Endothelial cell of umbilical vein (primary cell): ENCODE results near the gene SLC12A1.

Experiments
- POLR2A ChIP-seq: IDR thresholded peaks from 2 replicates; pipeline ENCODE4 v1.6.1; 2012; ENCODE audit warnings: low read depth, mild to moderate bottlenecking, control low read depth, low read length
- POLR2AphosphoS5 ChIP-seq: IDR thresholded peaks from 2 replicates; pipeline ENCODE4 v1.6.1; 2012; ENCODE audit warnings: low read depth, mild to moderate bottlenecking, control low read depth, low read length, moderate library complexity; ENCODE audit not compliant: insufficient read depth
- TF ChIP-seq, protein P1 (sequence below), 2 donors: IDR thresholded peaks; 1 replicate in 1 of 2; 2 replicates in 1 of 2; pipeline ENCODE4 v1.5.1; 2011; ENCODE audit warnings: low read length in 2 of 2, mild to moderate bottlenecking in 2 of 2, moderate library complexity in 2 of 2, control low read depth in 1 of 2, inconsistent platforms in 1 of 2, low read depth in 1 of 2; ENCODE audit not compliant: insufficient read depth in 1 of 2; ENCODE audit errors: extremely low read depth in 1 of 2

DNA sequence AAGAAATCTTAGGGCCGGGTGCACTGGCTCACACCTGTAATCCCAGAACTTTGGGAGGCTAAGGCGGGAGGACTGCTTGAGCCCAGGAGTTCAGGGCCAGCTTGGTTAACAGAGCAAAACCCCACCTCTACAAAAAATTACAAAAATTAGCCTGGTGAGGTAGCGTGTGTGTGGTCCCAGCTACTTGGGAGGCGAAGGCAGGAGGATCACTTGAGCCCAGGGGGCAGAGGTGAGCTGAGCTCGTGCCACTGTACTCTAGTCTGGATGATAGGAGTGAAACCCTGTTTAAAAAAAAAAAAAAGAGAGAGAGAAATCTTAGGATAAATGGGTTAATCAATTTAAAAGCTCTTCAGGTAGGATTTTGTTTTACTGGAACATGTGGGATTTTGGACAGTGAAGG is 93.9 kb downstream of the SLC12A1 start:
- TF ChIP-seq, protein P1, sequence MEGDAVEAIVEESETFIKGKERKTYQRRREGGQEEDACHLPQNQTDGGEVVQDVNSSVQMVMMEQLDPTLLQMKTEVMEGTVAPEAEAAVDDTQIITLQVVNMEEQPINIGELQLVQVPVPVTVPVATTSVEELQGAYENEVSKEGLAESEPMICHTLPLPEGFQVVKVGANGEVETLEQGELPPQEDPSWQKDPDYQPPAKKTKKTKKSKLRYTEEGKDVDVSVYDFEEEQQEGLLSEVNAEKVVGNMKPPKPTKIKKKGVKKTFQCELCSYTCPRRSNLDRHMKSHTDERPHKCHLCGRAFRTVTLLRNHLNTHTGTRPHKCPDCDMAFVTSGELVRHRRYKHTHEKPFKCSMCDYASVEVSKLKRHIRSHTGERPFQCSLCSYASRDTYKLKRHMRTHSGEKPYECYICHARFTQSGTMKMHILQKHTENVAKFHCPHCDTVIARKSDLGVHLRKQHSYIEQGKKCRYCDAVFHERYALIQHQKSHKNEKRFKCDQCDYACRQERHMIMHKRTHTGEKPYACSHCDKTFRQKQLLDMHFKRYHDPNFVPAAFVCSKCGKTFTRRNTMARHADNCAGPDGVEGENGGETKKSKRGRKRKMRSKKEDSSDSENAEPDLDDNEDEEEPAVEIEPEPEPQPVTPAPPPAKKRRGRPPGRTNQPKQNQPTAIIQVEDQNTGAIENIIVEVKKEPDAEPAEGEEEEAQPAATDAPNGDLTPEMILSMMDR (IDR thresholded peaks at IDR 0.05; ENCODE audit: extremely low read depth in 1 of 2, insufficient read depth in 1 of 2, low read depth in 1 of 2, low read length in 2 of 2), result no peak
- no peak for TF ChIP-seq POLR2A
- TF ChIP-seq POLR2AphosphoS5, result no peak
